DOHH2 (cell line): ENCODE data around the gene DCP1A.

Experiments used
- H3F3A ChIP-seq: fragments of 200-600 bp; sonication (generic), shearing (Covaris generic); 2 replicates; pipeline ENCODE4 v1.6.0; 2016; ENCODE audit warnings: antibody characterized with exemption, mild to moderate bottlenecking; ENCODE audit not compliant: control insufficient read depth, insufficient read depth
- H3K27ac ChIP-seq: fragments of 200-600 bp; sonication (generic); 2 replicates; pipeline ENCODE4 v1.5.1; 2014; ENCODE audit warnings: low read depth, mild to moderate bottlenecking, low read length, moderate library complexity
- H3K27me3 ChIP-seq: fragments of 200-600 bp; sonication (generic); 2 replicates; pipeline ENCODE4 v1.6.1; 2014; ENCODE audit warnings: mild to moderate bottlenecking, low read length, mixed read lengths; ENCODE audit not compliant: control insufficient read depth
- H3K36me3 ChIP-seq: fragments of 200-600 bp; sonication (generic); 2 replicates; pipeline ENCODE4 v1.6.1; 2014; ENCODE audit warnings: mild to moderate bottlenecking, low read length, moderate library complexity, mixed read lengths; ENCODE audit not compliant: control insufficient read depth
- H3K4me1 ChIP-seq: fragments of 200-600 bp; sonication (generic); 2 replicates; pipeline ENCODE4 v1.6.1; 2014; ENCODE audit warnings: mild to moderate bottlenecking, low read length, mixed read lengths; ENCODE audit not compliant: control insufficient read depth
- H3K4me2 ChIP-seq: fragments of 200-600 bp; sonication (generic); 2 replicates; pipeline ENCODE4 v1.6.0; 2014; ENCODE audit warnings: mild to moderate bottlenecking, low read length, moderate library complexity
- H3K4me3 ChIP-seq: fragments of 200-600 bp; sonication (generic); 2 replicates; pipeline ENCODE4 v1.5.1; 2014; ENCODE audit warnings: mild to moderate bottlenecking, low read length, mixed read lengths
- H3K79me2 ChIP-seq: fragments of 200-600 bp; sonication (generic); 2 replicates; pipeline ENCODE4 v1.6.1; 2014; ENCODE audit warnings: mild to moderate bottlenecking, low read length, mixed read lengths; ENCODE audit not compliant: control insufficient read depth
- H3K9me2 ChIP-seq: fragments of 200-600 bp; sonication (generic); replicated peaks from 2 replicates; pipeline ENCODE4 v1.6.1; 2014; ENCODE audit warnings: mild to moderate bottlenecking, low read length, mixed read lengths; ENCODE audit not compliant: control insufficient read depth
- H3K9me3 ChIP-seq: fragments of 200-600 bp; sonication (generic); 2 replicates; pipeline ENCODE4 v1.6.1; 2014; ENCODE audit warnings: antibody characterized with exemption, low read length, mixed read lengths; ENCODE audit not compliant: control insufficient read depth, insufficient read depth
- H4K20me1 ChIP-seq: fragments of 200-600 bp; sonication (generic); 2 replicates; pipeline ENCODE4 v1.6.0; 2014; ENCODE audit warnings: low read depth, mild to moderate bottlenecking, antibody characterized with exemption, low read length, moderate library complexity; ENCODE audit not compliant: control insufficient read depth, insufficient read depth
- CTCF ChIP-seq: fragments of 200-600 bp; sonication (generic); IDR thresholded peaks from one replicate; pipeline ENCODE4 v1.5.1; 2014; ENCODE audit warnings: antibody characterized with exemption, mild to moderate bottlenecking, low read depth, low read length; ENCODE audit not compliant: poor library complexity, severe bottlenecking
- EZH2phosphoT487 ChIP-seq: fragments of 200-600 bp; sonication (generic); IDR thresholded peaks from 2 replicates; pipeline ENCODE4 v1.6.1; 2017; ENCODE audit warnings: borderline replicate concordance, mild to moderate bottlenecking, antibody characterized with exemption, low read length, moderate library complexity, mixed read lengths

DCP1A gene

GRCh38 chr3:53243165-53243564 lies 104.2 kb downstream of the DCP1A start:
- Histone ChIP-seq H3K9me2 (no peaks in the 10 kb centered on the region), H3K36me3 (peaks cover 82% of the 10 kb centered on the region), H3K9me3 (no peaks in the 10 kb centered on the region), H3F3A (no peaks in the 10 kb centered on the region), H3K79me2 (peaks cover 86% of the 10 kb centered on the region), H4K20me1 (peaks cover 29% of the 10 kb centered on the region), H3K27ac (no peak overlapping the region), H3K27me3 (no peaks in the 10 kb centered on the region), H3K4me2 (no peak overlapping the region), H3K4me3 (no peak overlapping the region), H3K4me1 (peaks cover 6% of the 10 kb centered on the region)
- TF ChIP-seq CTCF = no peak
- TF ChIP-seq EZH2phosphoT487 = no peak

GRCh38 chr3:53242642-53243041 lies 104.7 kb downstream of the DCP1A start:
- Histone ChIP-seq H3K4me2 (no peak overlapping the region), H4K20me1 (peaks cover 24% of the 10 kb centered on the region), H3K4me3 (no peak overlapping the region), H3K9me3 (no peaks in the 10 kb centered on the region), H3F3A (no peaks in the 10 kb centered on the region), H3K79me2 (peaks cover 81% of the 10 kb centered on the region), H3K27ac (no peak overlapping the region), H3K9me2 (no peaks in the 10 kb centered on the region), H3K36me3 (peaks cover 80% of the 10 kb centered on the region), H3K27me3 (no peaks in the 10 kb centered on the region), H3K4me1 (peaks cover 1% of the 10 kb centered on the region)
- TF ChIP-seq CTCF (no peak), EZH2phosphoT487 (no peak)

GRCh38 chr3:53242155-53242554 lies 105.2 kb downstream of the DCP1A start:
- Histone ChIP-seq H3K4me3 (no peak overlapping the region), H3K36me3 (peaks cover 80% of the 10 kb centered on the region), H3K79me2 (peaks cover 76% of the 10 kb centered on the region), H3F3A (no peaks in the 10 kb centered on the region), H3K27ac (no peak overlapping the region), H3K27me3 (no peaks in the 10 kb centered on the region), H3K9me3 (no peaks in the 10 kb centered on the region), H3K4me1 (no peaks in the 10 kb centered on the region), H3K4me2 (no peak overlapping the region), H4K20me1 (peaks cover 22% of the 10 kb centered on the region), H3K9me2 (no peaks in the 10 kb centered on the region)
- TF ChIP-seq EZH2phosphoT487 = no peak
- TF ChIP-seq CTCF = no peak
